Measurements from ENCODE around the gene GPRC5B. TPM values are rescaled to one million over a fixed set of nuclear protein-coding genes. Genes with fewer than 3 reads are reported as not detected.

GPRC5B gene
- polyA plus RNA-seq, 2 of the 4 experiments (the other 2 are of a cell fraction), result 12.8 to 19.1 TPM

DNA sequence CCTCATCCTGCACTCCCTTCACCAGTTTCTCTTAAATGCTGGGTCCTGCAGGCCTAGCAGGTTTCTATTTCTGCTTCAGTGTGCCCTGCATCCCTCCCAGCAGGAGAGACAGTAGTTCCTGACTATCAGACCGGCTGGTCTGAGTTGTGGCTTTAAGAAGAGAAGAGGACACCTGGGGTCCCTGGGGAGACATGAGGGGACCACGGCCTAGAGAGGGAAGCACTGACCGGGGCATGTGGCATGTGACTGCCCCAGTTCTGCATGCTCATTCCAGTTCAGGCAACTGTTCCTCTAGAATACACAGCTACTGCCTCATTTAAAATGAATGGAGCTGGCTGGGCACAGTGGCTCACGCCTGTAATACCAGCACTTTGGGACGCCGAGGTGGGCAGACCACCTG is 61.3 kb downstream of the GPRC5B start:
- Histone ChIP-seq H3K4me1 (peaks cover 12% of the 10 kb centered on the region; the same call in 1 of the 3 replicates), H3K4me3 (no peak overlapping the region), H3K9me3 (no peaks in the 10 kb centered on the region), H3K4me2 (no peak overlapping the region), H3K27ac (peak overlapping the region in 1 of 2 experiments; percentile 20; a peak in 2 of 6 replicates)
- ChIA-PET CTCF (interaction anchor here (1.1 kb wide), 1 partner anchor 19 kb away, joined by 3 read pairs; no protein-coding TSS in a partner anchor), POLR2A (no interaction called here)
- FAIRE-seq, result no peak
- no peak for DNase-seq (ENCODE audit: low read depth in 1 of 2, low spot score in 1 of 2)
- 84% methylated on average over 5 of the region's 6 CpGs for WGBS (ENCODE audit: missing lambda C conversion rate)
- no peak for ATAC-seq
- TF ChIP-seq RNF2 (IDR thresholded peaks at IDR 0.05; ENCODE audit: borderline replicate concordance, low read depth), result no peak
- no peak for TF ChIP-seq ESRRA (IDR thresholded peaks at IDR 0.05; ENCODE audit: borderline replicate concordance, low read length)
- no peak for TF ChIP-seq MAFK (IDR thresholded peaks at IDR 0.05; ENCODE audit: partially characterized antibody)
- TF ChIP-seq, protein P1, sequence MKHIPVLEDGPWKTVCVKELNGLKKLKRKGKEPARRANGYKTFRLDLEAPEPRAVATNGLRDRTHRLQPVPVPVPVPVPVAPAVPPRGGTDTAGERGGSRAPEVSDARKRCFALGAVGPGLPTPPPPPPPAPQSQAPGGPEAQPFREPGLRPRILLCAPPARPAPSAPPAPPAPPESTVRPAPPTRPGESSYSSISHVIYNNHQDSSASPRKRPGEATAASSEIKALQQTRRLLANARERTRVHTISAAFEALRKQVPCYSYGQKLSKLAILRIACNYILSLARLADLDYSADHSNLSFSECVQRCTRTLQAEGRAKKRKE (CRISPR knock-in tag; IDR thresholded peaks at IDR 0.05; ENCODE audit: low read depth), result no peak
- TF ChIP-seq NPAS2 (CRISPR knock-in tag; IDR thresholded peaks at IDR 0.05; ENCODE audit: borderline replicate concordance), result no peak
- no peak for TF ChIP-seq CHD2 (IDR thresholded peaks at IDR 0.05; ENCODE audit: low read length, partially characterized antibody)
- TF ChIP-seq HDAC2 (IDR thresholded peaks at IDR 0.05), result no peak
- TF ChIP-seq SMC3 (IDR thresholded peaks at IDR 0.05), result no peak
- TF ChIP-seq ZFP36 (IDR thresholded peaks at IDR 0.05; ENCODE audit: borderline replicate concordance, partially characterized antibody), result no peak
- TF ChIP-seq FOXS1 (CRISPR knock-in tag; IDR thresholded peaks at IDR 0.05), result no peak

DNA sequence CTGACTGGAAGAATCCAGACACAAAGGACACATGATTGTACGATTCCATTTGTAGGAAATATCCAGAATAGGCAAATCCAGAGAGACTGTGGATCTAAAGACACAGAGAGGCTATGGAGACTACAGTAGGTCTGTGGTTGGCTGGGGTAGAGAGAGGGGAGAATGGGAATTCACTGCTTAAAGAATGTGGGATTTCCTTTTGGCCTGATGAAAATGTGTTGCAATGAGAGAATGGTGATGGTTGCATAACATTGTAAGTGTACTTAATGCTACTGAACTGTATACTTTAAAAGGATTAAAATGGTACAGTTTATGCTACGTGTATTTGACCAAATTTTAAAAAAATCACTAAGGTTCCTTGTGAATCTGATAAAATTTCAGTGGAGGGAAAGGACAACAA is 62.1 kb downstream of the GPRC5B start:
- FAIRE-seq (no peak), ATAC-seq (peak; percentile 24 to 30; a peak in 1 of 6 replicates), DNase-seq (ENCODE audit: low read depth in 1 of 2, low spot score in 1 of 2) (no peak)
- 82% methylated on average over 2 of the region's 2 CpGs for WGBS (ENCODE audit: missing lambda C conversion rate)
- no peak overlapping the region for H3K4me2 ChIP-seq
- ChIA-PET CTCF (interaction anchor here (0.6 kb wide), 1 partner anchor 37 kb away, joined by 3 read pairs; no protein-coding TSS in a partner anchor), POLR2A (no interaction called here)
- no peak overlapping the region for H3K4me3 ChIP-seq
- H3K4me1 ChIP-seq, result peaks cover 12% of the 10 kb centered on the region; the same call in 1 of the 3 replicates
- TF ChIP-seq MAFK (IDR thresholded peaks at IDR 0.05; ENCODE audit: partially characterized antibody) (peak; percentile 8), PHF8 (IDR thresholded peaks at IDR 0.05; ENCODE audit: borderline replicate concordance, low read depth) (no peak), CEBPB (IDR thresholded peaks at IDR 0.05) (peak; percentile 52 to 62; a peak in 3 of 4 replicates)
- H3K9me3 ChIP-seq, result no peaks in the 10 kb centered on the region
- peak overlapping the region in 1 of 2 experiments; percentile 20; a peak in 2 of 6 replicates for H3K27ac ChIP-seq

DNA sequence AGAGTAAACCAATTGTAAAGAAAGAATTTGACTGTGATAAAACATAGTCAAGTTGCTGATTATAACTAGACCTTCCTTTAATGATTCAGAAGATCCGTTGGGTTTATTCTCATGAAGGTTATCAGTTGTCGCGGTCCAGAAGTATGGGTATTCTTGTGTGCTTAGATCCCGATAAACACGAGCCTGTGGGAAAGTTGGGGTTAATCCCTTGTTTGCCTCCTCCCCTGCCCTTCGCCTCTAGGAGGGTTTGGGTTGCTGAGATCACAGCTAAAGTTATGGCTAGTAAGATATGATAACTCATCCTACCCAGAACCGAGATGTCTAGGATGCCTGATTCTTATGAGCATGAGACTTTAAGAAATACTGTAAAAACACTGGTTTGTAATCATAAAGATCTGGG is 66.8 kb downstream of the GPRC5B start:
- no peak for FAIRE-seq

DNA sequence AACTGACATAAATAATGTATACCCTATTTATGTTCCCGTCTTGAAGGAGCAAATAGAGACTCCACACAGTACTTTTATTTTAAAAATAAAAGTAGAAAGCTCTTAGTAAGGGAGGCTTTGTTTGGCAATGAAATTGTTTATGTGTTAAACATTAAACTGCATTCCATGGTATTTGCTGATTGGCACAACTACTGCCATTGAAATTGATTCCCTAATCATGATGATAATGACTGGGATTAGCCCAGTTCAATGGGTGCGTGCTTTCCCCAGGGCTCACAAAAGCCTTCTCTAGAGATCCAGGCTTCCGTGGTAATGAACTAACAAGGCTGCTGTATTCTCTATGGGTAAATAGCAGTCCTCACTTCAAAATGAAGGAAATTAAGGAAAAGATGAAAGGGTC is 67.5 kb downstream of the GPRC5B start:
- ATAC-seq (no peak), FAIRE-seq (no peak), DNase-seq (ENCODE audit: low read depth in 1 of 2, low spot score in 1 of 2) (no peak)
- Histone ChIP-seq H3K4me2 (peak overlapping the region; percentile 7; the same call in 1 of the 3 replicates), H3K27ac (peak overlapping the region in 1 of 2 experiments; percentile 28; a peak in 1 of 6 replicates), H3K4me1 (peaks cover 26% of the 10 kb centered on the region), H3K9me3 (peaks cover 10% of the 10 kb centered on the region), H3K4me3 (no peak overlapping the region)
- ChIA-PET CTCF (interaction anchor here (1.5 kb wide), 1 partner anchor 14 kb away, joined by 4 read pairs; no protein-coding TSS in a partner anchor), POLR2A (no interaction called here)
- WGBS (ENCODE audit: missing lambda C conversion rate), result 78% methylated on average over 3 of the region's 3 CpGs
- TF ChIP-seq, protein P2, sequence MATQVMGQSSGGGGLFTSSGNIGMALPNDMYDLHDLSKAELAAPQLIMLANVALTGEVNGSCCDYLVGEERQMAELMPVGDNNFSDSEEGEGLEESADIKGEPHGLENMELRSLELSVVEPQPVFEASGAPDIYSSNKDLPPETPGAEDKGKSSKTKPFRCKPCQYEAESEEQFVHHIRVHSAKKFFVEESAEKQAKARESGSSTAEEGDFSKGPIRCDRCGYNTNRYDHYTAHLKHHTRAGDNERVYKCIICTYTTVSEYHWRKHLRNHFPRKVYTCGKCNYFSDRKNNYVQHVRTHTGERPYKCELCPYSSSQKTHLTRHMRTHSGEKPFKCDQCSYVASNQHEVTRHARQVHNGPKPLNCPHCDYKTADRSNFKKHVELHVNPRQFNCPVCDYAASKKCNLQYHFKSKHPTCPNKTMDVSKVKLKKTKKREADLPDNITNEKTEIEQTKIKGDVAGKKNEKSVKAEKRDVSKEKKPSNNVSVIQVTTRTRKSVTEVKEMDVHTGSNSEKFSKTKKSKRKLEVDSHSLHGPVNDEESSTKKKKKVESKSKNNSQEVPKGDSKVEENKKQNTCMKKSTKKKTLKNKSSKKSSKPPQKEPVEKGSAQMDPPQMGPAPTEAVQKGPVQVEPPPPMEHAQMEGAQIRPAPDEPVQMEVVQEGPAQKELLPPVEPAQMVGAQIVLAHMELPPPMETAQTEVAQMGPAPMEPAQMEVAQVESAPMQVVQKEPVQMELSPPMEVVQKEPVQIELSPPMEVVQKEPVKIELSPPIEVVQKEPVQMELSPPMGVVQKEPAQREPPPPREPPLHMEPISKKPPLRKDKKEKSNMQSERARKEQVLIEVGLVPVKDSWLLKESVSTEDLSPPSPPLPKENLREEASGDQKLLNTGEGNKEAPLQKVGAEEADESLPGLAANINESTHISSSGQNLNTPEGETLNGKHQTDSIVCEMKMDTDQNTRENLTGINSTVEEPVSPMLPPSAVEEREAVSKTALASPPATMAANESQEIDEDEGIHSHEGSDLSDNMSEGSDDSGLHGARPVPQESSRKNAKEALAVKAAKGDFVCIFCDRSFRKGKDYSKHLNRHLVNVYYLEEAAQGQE (IDR thresholded peaks at IDR 0.05), result no peak
- TF ChIP-seq MAFK (IDR thresholded peaks at IDR 0.05; ENCODE audit: partially characterized antibody) (no peak), CBX8 (IDR thresholded peaks at IDR 0.05) (no peak), JUN (IDR thresholded peaks at IDR 0.05) (no peak), NPAS2 (CRISPR knock-in tag; IDR thresholded peaks at IDR 0.05; ENCODE audit: borderline replicate concordance) (no peak), TFCP2L1 (CRISPR knock-in tag; IDR thresholded peaks at IDR 0.05) (no peak)
- TF ChIP-seq, protein P3, sequence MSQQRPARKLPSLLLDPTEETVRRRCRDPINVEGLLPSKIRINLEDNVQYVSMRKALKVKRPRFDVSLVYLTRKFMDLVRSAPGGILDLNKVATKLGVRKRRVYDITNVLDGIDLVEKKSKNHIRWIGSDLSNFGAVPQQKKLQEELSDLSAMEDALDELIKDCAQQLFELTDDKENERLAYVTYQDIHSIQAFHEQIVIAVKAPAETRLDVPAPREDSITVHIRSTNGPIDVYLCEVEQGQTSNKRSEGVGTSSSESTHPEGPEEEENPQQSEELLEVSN (IDR thresholded peaks at IDR 0.05; ENCODE audit: borderline replicate concordance, low read depth), result no peak
- TF ChIP-seq, protein P4, sequence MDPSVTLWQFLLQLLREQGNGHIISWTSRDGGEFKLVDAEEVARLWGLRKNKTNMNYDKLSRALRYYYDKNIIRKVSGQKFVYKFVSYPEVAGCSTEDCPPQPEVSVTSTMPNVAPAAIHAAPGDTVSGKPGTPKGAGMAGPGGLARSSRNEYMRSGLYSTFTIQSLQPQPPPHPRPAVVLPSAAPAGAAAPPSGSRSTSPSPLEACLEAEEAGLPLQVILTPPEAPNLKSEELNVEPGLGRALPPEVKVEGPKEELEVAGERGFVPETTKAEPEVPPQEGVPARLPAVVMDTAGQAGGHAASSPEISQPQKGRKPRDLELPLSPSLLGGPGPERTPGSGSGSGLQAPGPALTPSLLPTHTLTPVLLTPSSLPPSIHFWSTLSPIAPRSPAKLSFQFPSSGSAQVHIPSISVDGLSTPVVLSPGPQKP (IDR thresholded peaks at IDR 0.05; ENCODE audit: low read depth, low read length), result no peak

More for the DNA sequence above, 66.8 kb downstream of the GPRC5B start:
- no peak for ATAC-seq
- TF ChIP-seq POLR2AphosphoS2 (conservative IDR thresholded peaks at IDR 0.05; ENCODE audit: low read length) (no peak), EHMT2 (IDR thresholded peaks at IDR 0.05; ENCODE audit: low read depth) (no peak), FOSL2 (IDR thresholded peaks at IDR 0.05) (no peak), FOSL2 (CRISPR knock-in tag; IDR thresholded peaks at IDR 0.05) (no peak), CHD4 (IDR thresholded peaks at IDR 0.05; ENCODE audit: borderline replicate concordance) (no peak), PHF8 (IDR thresholded peaks at IDR 0.05; ENCODE audit: borderline replicate concordance, low read depth) (no peak), EHF (CRISPR knock-in tag; IDR thresholded peaks at IDR 0.05) (no peak), JUNB (IDR thresholded peaks at IDR 0.05) (no peak), KDM5A (IDR thresholded peaks at IDR 0.05) (no peak), JUN (IDR thresholded peaks at IDR 0.05) (no peak), TFCP2L1 (CRISPR knock-in tag; IDR thresholded peaks at IDR 0.05) (no peak)
- TF ChIP-seq, protein P3 (IDR thresholded peaks at IDR 0.05; ENCODE audit: borderline replicate concordance, low read depth), result no peak
- peaks cover 29% of the 10 kb centered on the region; the same call in 1 of the 3 replicates for H3K4me1 ChIP-seq
- H3K4me2 ChIP-seq, result no peak overlapping the region
- 0 out of 6 replicates have a peak overlapping the region, but pooled peaks of 1 of the 2 experiments have one; percentile 8 for H3K27ac ChIP-seq
- DNase-seq (ENCODE audit: low read depth in 1 of 2, low spot score in 1 of 2), result no peak
- ChIA-PET POLR2A (no interaction called here), CTCF (interaction anchor here (1.6 kb wide), 1 partner anchor 68 kb away, joined by 4 read pairs; no protein-coding TSS in a partner anchor)
- 83% methylated on average over 7 of the region's 7 CpGs for whole genome bisulfite sequencing (ENCODE audit: missing lambda C conversion rate)
- H3K4me3 ChIP-seq, result no peak overlapping the region
- H3K9me3 ChIP-seq, result peaks cover 5% of the 10 kb centered on the region
